IPS DF 4.7 (cell line): ENCODE measurements around the gene TOMM20L.
"Not testable (repeated sequence)": the region's sequence is repeated elsewhere in the genome, so short reads cannot be mapped to it uniquely, and the experiment has no call there.

Experiments used
- DNase-seq: peaks from one replicate; pipeline ENCODE4 v3.0.0-alpha.2; 2013; ENCODE audit warnings: low spot score; ENCODE audit errors: extremely low read depth

The TOMM20L gene

GRCh38 chr14:58395812-58396788 is at the start of gene TOMM20L:
Gene TOMM20L (plus strand): TSS chr14:58395930. CDS start chr14:58395958, 28 bp downstream.
- no peak for DNase-seq

GRCh38 chr14:58353516-58354299 is 42.0 kb upstream of the TOMM20L start:
- DNase-seq = no peak

- no peak for DNase-seq
Measured at GRCh38 chr14:58354808-58355207, 40.9 kb upstream of the TOMM20L start.

GRCh38 chr14:58356268-58356667 is 39.5 kb upstream of the TOMM20L start:
- DNase-seq = no peak

- DNase-seq = not testable (repeated sequence)
Measured at GRCh38 chr14:58362272-58362671, 33.5 kb upstream of the TOMM20L start.

- DNase-seq = peak; percentile 3
Measured at GRCh38 chr14:58362798-58363412, 32.8 kb upstream of the TOMM20L start.

- no peak for DNase-seq
Measured at GRCh38 chr14:58364316-58364715, 31.4 kb upstream of the TOMM20L start.

GRCh38 chr14:58367296-58367695 is 28.4 kb upstream of the TOMM20L start:
- DNase-seq = no peak

- DNase-seq = no peak
Measured at GRCh38 chr14:58368956-58369355, 26.8 kb upstream of the TOMM20L start.

- DNase-seq = no peak
Measured at GRCh38 chr14:58376791-58377190, 18.9 kb upstream of the TOMM20L start.

- DNase-seq = no peak
Measured at GRCh38 chr14:58390830-58391229, 4.9 kb upstream of the TOMM20L start.

- no peak for DNase-seq
Measured at GRCh38 chr14:58395562-58395811, 243 bp upstream of the TOMM20L start.

- DNase-seq = no peak
Measured at GRCh38 chr14:58397156-58397555, 1.4 kb downstream of the TOMM20L start.

- DNase-seq = no peak
Measured at GRCh38 chr14:58398495-58398894, 2.8 kb downstream of the TOMM20L start.

GRCh38 chr14:58398895-58399294 is 3.2 kb downstream of the TOMM20L start:
- no peak for DNase-seq

- DNase-seq = no peak
Measured at GRCh38 chr14:58401587-58401986, 5.9 kb downstream of the TOMM20L start.

- no peak for DNase-seq
Measured at GRCh38 chr14:58408681-58409215, 13.0 kb downstream of the TOMM20L start.

GRCh38 chr14:58414845-58415244 is 19.1 kb downstream of the TOMM20L start:
- no peak for DNase-seq

- DNase-seq = no peak
Measured at GRCh38 chr14:58415636-58416547, 20.2 kb downstream of the TOMM20L start.

- DNase-seq = not testable (repeated sequence)
Measured at GRCh38 chr14:58416934-58417333, 21.2 kb downstream of the TOMM20L start.
